ENCODE data around the gene TRDN.

- TF ChIP-seq CTCF (conservative IDR thresholded peaks at IDR 0.05; ENCODE audit: low read length) (no peak), EZH2phosphoT487 (IDR thresholded peaks at IDR 0.05; ENCODE audit: borderline replicate concordance) (no peak)
Observed at GRCh38 chr6:123549476-123549875, 87.3 kb downstream of the TRDN start.
